Esophagus mucosa (tissue), 1 donor: ENCODE results near the gene NUDT2. TPM values are rescaled to one million over a fixed set of nuclear protein-coding genes. Genes with fewer than 3 reads are reported as not detected.

ENCODE experiments used
- ATAC-seq: fragments of 200-7000 bp; cut with Tn5 transposase; one replicate; pipeline ENCODE4 v1.9.1; 2020
- total RNA-seq: library from RNA; stranded (reverse); gene quantifications from one replicate; pipeline ENCODE4 v1.2.4, GENCODE V29; 2023
- donor health status: DM: yes; HTN: yes; CAD: no.

Gene NUDT2
- total RNA-seq, 1 donor from 2014 or later: 19.9 TPM

DNA sequence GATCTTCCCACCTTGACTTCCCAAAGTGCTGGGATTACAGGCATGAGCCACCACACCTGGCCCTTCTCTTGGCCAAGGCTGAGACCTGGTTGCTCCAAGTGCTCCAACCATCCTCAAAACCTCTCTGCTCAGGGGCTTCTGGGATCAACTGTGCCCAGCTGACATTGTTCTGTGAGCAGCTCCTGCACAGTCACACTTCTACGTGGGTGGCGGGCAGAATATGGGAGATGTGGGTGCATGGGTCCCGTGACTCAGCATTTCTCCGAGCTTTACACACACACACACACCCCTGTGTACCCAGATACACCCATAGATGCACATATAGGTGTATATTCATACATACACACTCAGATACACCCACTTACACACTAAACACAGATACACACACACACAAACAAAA, 57.9 kb downstream of the NUDT2 start:
- no peak for ATAC-seq

DNA sequence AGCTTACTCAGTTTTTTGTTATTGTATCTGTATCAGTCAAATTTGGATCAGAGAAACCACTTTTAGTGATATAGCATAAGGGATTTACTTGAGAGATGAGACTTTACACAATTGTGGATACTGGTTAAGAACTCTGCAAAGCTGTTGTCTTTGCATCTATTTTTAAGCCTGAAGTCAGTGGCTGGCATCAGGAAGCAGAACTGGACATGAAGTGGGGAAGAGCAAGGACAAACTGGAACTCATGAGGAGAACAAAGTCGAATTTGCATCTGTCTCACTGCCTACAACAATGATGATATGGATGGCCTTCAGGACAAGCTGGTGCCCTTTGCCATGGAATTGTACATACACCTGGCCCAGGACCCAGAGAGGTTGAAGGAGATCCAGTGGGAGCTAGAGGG, 63.1 kb downstream of the NUDT2 start:
- no peak for ATAC-seq

Other genes starting within 250 kb of the NUDT2 start
- 39.5 TPM for gene DCAF12, start 202.9 kb upstream of the NUDT2 start, total RNA-seq
- 63.9 TPM for gene UBAP1, start 150.5 kb upstream of the NUDT2 start, total RNA-seq
- gene KIF24, start 301 bp upstream of the NUDT2 start, total RNA-seq: 2.0 TPM
- gene MYORG, start 47.3 kb downstream of the NUDT2 start, total RNA-seq: 5.4 TPM
- gene FAM219A, start 129.0 kb downstream of the NUDT2 start, total RNA-seq: 4.5 TPM
- not detected for gene DNAI1, start 129.2 kb downstream of the NUDT2 start, total RNA-seq
- 0.24 TPM for gene ENHO, start 193.4 kb downstream of the NUDT2 start, total RNA-seq